COLO668 (cell line): ENCODE measurements around the gene SHB.
A peak's percentile ranks its signal among the peaks of the same experiment; 100 is the strongest.

ENCODE experiments used
- DNase-seq: peaks from one replicate; lab custom pipeline; 2025; ENCODE audit not compliant: unreplicated experiment; lab: John Stamatoyannopoulos, UW

SHB gene

GRCh38 chr9:38043931-38044623 is 24.9 kb downstream of the SHB start:
- DNase-seq, result no peak

GRCh38 chr9:38042626-38043357 is 26.2 kb downstream of the SHB start:
- no peak for DNase-seq

- no peak for DNase-seq
Observed at GRCh38 chr9:38041564-38042243, 27.3 kb downstream of the SHB start.

- no peak for DNase-seq
Observed at GRCh38 chr9:38039907-38040682, 28.9 kb downstream of the SHB start.

GRCh38 chr9:38039090-38039906 is 29.7 kb downstream of the SHB start:
- no peak for DNase-seq

GRCh38 chr9:38038307-38039089 is 30.5 kb downstream of the SHB start:
- no peak for DNase-seq

- DNase-seq, result no peak
Observed at GRCh38 chr9:38037981-38038306, 31.1 kb downstream of the SHB start.

- DNase-seq, result no peak
Observed at GRCh38 chr9:38036359-38037084, 32.5 kb downstream of the SHB start.

- no peak for DNase-seq
Observed at GRCh38 chr9:38035873-38036272, 33.2 kb downstream of the SHB start.

- no peak for DNase-seq
Observed at GRCh38 chr9:38033941-38034340, 35.1 kb downstream of the SHB start.

- DNase-seq, result peak; percentile 49
Observed at GRCh38 chr9:38032266-38033110, 36.5 kb downstream of the SHB start.

GRCh38 chr9:38031594-38031993 is 37.4 kb downstream of the SHB start:
- DNase-seq, result no peak

- DNase-seq, result no peak
Observed at GRCh38 chr9:38030658-38031057, 38.4 kb downstream of the SHB start.

- no peak for DNase-seq
Observed at GRCh38 chr9:38029915-38030638, 39.0 kb downstream of the SHB start.

- DNase-seq, result no peak
Observed at GRCh38 chr9:38027714-38028113, 41.3 kb downstream of the SHB start.

- peak; percentile 63 for DNase-seq
Observed at GRCh38 chr9:38026840-38027527, 42.0 kb downstream of the SHB start.
